ENCODE measurements around the gene TOMM7.

The TOMM7 gene

DNA sequence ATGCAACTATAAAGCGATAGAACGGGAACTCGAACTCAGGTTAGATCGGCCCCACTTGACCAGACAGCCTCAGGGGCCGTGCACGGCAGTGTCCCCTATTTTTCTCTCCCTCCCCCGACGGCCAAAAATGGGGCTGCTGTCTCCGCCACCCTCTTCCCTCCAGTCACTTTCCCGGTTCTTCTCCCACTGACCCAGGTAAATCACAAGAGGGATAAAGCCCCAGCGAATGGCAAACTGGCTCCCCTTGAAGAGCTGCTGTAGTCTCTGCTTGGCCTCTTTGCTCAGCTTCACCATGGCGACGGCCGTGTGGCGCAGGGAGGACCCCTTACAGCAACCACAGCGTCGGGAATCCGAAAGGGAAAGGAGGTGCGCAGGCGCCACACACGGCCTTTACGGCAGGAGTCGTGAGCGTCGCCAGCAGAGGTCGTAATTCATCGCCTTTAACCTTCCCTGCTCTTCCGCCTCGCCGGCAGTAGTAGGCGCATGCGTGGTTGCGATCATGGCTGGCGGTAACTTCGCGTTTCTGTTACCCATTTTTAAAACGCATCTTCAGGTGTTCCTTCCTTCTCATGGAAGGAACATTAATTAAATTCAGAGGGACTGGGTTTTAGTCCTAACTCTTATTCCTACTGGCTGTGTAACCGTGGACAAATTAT, at the start of gene TOMM7:
TSS of gene TOMM7 (minus strand) at position 364 of the 656 bp plus-strand sequence. CDS start at position 294, 70 bp downstream.
- FAIRE-seq = peak; percentile 90

DNA sequence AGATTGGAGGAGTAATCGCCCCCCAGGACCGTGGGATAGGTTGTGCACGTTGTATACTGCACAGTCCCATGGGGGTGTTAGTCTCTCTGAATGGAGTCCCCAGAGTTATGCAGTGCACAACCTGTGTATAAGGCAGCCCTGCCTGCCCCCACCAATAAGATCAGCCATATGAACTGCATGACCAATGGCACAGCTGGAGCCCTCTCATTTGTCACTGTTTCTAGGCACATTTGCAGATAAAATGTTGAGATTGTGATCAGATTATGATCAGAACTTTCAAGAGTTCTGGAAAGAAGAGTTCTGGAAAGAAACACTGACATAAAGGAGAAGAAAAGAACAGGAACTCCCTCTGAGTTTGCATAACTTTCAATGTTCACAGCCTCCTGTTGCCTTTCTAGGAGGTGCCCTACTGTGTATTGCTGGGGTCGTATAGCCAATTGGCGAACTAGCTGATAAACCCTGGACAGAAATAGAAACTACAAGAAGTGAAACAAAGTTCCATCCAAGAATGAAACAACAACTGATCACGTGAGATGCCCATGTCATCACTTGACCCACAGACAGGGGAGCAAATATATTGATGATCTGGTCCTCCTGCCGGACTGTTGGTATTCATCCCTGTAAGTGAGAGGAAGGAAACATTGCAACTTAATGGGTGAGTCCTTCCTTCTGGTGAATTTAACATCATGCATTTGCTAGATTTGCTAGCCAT, 49.6 kb upstream of the TOMM7 start:
- FAIRE-seq = no peak

DNA sequence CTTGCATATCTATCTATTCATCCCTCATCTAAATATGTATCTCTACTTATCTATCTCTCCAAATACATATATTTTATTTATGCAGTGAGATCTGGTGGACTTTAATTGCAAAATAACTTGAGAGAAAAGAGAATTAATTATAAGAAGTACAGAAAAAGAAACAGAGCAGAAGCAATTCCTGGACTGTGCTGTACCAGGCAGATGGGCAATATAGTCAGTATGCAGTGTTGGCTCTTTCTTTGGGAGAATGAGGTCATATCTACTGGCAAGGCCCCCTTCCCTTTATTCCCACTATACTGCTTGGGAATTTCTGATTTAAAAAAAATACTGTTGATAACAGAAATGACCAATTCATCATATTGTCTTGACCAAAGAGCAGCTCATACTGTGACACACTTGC, 49.0 kb upstream of the TOMM7 start:
- FAIRE-seq = no peak

DNA sequence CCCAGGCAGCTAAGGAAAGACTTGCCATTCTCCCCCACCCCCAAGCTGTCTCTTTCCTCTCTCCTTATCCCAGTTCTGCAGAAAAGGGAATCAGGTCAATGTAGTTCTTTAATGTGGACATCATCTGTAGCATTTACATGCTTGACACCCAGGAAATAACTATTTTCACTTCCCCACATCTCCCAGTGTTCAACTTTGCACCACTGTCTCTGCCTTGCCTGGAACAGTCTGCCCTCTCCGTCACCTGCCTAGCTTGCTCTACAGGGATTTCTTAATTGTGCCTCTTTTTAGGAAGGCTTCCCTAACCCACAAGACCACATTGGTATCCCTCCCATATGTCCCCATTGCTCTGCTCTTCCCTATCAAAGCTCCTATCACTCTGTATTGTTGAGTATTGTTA, 45.9 kb upstream of the TOMM7 start:
- no peak for FAIRE-seq

- no peak for FAIRE-seq
Measured at GRCh38 chr7:22867589-22867988, 44.9 kb upstream of the TOMM7 start.

DNA sequence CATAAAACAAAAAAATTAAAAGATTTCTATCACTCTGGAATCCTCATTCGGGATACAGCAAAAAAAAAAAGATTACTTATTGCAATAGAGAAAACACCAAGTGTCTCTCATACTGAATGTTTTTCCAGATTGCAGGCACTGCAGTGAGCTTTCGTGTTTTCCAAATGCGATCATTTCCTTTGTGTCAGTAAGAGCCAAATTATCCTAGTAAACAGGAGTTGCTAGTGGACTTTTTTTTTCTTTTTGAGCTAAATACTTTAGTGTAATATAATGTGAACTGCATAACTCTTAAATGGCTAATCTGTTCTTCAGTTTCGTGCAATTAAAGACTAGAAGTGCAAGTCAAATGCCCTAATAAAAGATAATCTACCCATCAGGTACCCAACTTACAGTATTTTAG, 44.4 kb upstream of the TOMM7 start:
- FAIRE-seq = no peak

- no peak for FAIRE-seq
Measured at GRCh38 chr7:22865602-22865960, 42.9 kb upstream of the TOMM7 start.

GRCh38 chr7:22864855-22865601, 42.4 kb upstream of the TOMM7 start:
- no peak for FAIRE-seq

- FAIRE-seq = no peak
Measured at GRCh38 chr7:22864301-22864700, 41.7 kb upstream of the TOMM7 start.

GRCh38 chr7:22863156-22863899, 40.7 kb upstream of the TOMM7 start:
- FAIRE-seq = no peak

DNA sequence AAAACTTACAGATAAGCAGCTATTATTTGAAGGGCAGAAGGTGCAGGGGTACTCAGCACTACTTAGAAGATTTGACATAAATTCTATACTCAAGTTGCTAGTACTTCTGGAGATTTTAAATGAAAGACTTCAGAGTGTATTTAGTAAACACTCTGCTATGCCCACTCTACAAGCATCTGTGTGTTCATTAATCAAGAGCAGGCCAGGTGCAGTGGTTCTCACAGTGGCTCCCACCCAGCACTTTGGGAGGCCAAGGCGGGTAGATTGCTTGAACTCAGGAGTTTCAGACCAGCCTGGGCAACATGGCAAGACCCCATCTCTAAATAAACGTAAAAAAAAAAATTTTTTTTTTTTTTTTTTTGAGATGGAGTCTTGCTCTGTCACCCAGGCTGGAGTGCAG, 38.9 kb upstream of the TOMM7 start:
- no peak for FAIRE-seq

DNA sequence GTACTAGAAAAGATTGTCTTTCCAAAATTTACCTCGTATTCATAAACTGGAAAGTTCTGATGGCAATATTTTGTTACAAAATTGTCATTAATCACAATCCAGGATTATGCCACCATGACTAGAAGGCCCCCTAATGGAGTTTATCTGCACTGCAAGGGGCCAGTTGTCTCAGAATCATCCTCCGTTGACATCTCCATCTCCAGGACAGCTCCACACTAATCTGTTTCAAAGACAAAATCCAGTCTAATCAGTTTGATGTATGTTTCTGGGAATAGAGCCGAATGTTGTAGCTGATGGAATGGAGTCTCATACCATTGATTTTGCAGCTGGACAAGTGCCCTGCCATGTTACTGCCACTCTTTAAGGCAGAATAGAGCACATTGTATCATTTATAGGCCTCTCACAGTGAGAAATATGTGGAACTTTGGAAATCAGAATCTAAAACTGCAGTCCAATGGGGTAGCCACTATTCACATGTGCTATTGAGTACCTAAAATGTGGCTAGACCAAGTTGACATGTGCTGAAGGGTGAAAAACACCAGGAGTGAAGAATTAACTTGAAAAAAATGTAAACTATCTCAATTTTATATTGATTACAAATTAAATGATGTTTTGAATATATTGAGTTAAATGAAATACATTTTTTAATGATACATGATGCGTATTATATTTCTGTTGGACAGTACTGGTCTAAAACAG, 38.3 kb upstream of the TOMM7 start:
- FAIRE-seq = no peak

- FAIRE-seq = no peak
Measured at GRCh38 chr7:22860337-22860736, 37.7 kb upstream of the TOMM7 start.

DNA sequence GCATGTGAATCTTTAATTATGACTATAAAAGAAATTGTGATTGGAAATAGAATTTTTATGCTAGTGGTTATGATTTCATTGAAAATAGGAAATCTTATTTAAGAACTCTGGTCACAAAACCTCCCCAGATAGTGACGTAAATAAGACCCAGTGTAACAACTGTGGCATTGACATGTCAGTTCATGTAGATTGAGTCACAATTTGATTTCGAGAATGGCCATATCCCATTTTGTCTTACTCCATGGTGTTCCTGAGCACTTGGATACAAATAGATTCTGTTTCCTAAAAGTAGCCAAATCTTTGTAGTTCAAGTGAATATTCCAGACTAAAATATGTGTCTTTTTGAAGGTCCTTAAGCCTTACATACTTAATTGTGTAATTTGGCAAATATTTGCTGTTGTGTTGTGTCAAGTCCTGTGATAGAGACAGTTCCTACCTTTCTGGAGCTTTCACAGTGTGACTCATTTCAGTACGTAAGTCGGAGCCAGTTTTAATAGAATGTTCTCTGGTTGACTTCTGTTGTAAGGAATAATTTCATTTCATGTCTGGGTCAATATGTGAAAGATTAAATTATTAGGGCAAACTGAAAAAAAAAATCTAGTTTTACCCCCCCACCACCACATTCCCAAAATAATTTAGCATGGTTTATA, 37.1 kb upstream of the TOMM7 start:
- FAIRE-seq = no peak

DNA sequence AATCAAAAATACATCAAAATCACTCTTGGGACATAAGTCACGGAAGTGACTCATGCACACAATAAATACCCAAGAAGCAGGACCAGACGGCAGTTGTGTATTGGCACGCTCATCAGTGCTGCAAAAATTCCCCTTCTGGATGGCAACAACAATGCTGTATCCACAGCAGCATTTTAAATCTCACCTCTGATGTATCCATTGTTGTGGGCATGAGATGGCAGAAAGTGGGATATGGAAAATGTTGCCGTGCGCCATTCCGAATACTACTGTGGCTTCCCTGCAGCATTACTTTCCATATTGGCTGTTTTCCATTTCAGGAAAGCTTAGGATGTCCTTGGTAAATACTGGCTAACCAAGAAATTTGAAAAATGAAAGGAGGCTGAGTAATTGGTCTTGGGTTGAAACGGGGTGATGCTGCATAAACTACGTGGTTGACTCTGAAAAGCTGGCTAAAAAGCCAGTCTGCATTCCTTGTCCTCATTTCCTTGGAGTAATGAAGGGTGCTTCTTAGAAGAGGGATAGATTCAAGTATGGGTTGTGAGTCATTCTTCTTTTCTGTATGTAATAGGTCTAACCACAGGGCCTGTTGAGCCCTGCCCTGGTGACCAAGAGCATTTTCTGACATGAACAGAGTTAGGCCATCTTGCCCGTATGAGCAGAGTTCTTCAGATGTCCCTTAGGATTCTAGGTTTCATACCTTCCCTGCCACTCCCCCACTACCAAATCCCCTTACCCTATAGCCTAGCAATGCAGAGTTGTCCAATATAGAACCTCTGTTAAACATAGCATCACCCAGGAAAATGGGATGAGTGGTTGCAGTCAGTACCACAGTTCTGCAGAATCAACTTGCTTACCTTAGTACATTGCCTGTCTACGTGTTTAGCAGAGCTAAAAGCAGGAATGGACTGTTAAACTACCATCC, 36.3 kb upstream of the TOMM7 start:
- no peak for FAIRE-seq

DNA sequence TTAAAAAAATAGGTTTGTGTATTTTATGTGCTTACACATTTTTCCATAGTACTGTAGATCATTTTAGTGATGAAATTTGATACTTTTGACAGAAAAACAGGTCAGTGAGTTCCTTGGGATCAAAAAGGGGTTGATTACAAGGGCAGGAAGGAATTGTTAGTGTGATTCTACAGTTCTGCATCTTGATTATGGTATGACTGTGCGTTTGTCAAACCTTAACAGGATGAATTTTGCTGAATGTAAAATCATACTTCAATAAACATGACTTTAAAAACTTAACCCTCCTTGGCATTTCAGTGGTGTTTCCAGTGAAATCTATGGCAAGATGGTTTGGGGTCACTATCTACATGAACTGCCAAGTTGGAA, 35.6 kb upstream of the TOMM7 start:
- no peak for FAIRE-seq

DNA sequence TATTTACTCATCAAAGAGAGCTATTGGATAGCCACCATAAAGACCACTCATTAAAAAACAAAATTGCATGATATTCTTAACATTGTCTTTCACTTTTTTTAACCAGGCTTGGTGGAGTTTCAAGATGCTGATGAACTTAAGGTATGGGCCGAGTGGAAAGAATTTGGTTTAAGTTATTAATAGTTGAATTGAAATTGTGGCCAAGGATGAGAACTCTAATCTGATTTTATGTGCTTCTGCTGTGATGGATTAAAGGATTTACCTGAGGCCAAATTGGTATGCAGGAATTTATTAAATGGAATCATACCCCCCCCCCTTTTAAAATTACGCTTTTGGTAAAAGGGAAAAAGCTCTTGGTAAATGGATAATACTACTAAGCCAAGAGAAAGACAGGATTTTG, 33.8 kb upstream of the TOMM7 start:
- no peak for FAIRE-seq

DNA sequence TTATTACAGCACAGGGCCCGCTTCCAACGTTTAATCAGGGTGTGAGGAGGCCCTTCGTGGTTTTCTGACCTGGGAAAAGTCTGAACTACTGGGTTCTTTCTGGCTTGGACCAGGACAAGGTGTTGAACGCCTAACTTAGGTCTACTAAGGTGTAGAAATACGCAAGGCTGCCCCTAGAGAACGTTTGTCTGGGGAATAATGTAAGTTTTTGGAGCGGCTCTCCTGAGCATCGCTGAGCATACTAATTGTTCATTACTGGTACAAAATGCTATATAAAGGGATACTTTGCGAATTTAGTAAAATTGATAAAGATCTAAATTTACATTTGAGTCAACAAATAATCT, 32.4 kb upstream of the TOMM7 start:
- no peak for FAIRE-seq

- FAIRE-seq = no peak
Measured at GRCh38 chr7:22854158-22855048, 31.8 kb upstream of the TOMM7 start.

GRCh38 chr7:22853674-22854157, 31.1 kb upstream of the TOMM7 start:
- FAIRE-seq = no peak
